ENCODE data around the gene PKIG.

Gene PKIG

DNA sequence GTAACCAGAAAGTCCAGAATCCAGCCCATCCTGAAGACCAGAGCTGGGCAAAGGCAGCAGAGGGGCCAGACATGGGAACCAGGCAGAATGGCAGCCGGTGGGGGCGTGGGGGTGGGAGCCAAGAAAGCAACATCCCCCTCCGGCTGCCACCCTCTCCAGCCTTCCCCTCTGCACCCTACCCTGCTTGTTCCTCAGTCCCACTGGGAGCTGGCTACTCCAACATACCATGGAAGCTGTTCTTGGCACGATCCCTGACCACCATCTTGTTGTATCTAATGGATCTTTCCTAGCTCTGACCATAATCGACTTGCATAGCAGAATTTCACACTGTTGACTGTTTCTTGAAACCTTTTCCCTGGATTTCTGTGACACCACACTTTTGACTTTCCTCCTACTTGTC, 38.9 kb downstream of the PKIG start:
- Histone ChIP-seq H4K20me1 (ENCODE audit: insufficient read depth, low read length, poor library complexity, severe bottlenecking) (no peaks in the 10 kb centered on the region), H3K4me2 (ENCODE audit: low read depth, low read length, poor library complexity, severe bottlenecking) (no peak overlapping the region), H3K9me3 (ENCODE audit: insufficient read depth, low read depth, low read length) (no peaks in the 10 kb centered on the region), H3F3A (ENCODE audit: low read depth) (no peaks in the 10 kb centered on the region), H3K36me3 (ENCODE audit: insufficient read depth, low read length) (peaks cover 96% of the 10 kb centered on the region), H3K4me3 (ENCODE audit: low read length, poor library complexity, severe bottlenecking) (no peak overlapping the region), H3K9ac (ENCODE audit: low read depth, low read length, poor library complexity, severe bottlenecking) (no peak overlapping the region), H3K79me2 (ENCODE audit: insufficient read depth, low read length) (no peaks in the 10 kb centered on the region), H3K4me1 (ENCODE audit: insufficient read depth, low read length, poor library complexity, severe bottlenecking) (no peaks in the 10 kb centered on the region), H3K9me2 (replicated peaks; ENCODE audit: low read depth, low read length) (no peaks in the 10 kb centered on the region), H3K27me3 (ENCODE audit: insufficient read depth, low read length, poor library complexity, severe bottlenecking) (no peaks in the 10 kb centered on the region), H2AFZ (ENCODE audit: low read length) (no peak overlapping the region)
- TF ChIP-seq, protein P1, sequence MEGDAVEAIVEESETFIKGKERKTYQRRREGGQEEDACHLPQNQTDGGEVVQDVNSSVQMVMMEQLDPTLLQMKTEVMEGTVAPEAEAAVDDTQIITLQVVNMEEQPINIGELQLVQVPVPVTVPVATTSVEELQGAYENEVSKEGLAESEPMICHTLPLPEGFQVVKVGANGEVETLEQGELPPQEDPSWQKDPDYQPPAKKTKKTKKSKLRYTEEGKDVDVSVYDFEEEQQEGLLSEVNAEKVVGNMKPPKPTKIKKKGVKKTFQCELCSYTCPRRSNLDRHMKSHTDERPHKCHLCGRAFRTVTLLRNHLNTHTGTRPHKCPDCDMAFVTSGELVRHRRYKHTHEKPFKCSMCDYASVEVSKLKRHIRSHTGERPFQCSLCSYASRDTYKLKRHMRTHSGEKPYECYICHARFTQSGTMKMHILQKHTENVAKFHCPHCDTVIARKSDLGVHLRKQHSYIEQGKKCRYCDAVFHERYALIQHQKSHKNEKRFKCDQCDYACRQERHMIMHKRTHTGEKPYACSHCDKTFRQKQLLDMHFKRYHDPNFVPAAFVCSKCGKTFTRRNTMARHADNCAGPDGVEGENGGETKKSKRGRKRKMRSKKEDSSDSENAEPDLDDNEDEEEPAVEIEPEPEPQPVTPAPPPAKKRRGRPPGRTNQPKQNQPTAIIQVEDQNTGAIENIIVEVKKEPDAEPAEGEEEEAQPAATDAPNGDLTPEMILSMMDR (conservative IDR thresholded peaks at IDR 0.05; ENCODE audit: low read length), result no peak
- TF ChIP-seq EZH2phosphoT487 (IDR thresholded peaks at IDR 0.05; ENCODE audit: borderline replicate concordance), result no peak

DNA sequence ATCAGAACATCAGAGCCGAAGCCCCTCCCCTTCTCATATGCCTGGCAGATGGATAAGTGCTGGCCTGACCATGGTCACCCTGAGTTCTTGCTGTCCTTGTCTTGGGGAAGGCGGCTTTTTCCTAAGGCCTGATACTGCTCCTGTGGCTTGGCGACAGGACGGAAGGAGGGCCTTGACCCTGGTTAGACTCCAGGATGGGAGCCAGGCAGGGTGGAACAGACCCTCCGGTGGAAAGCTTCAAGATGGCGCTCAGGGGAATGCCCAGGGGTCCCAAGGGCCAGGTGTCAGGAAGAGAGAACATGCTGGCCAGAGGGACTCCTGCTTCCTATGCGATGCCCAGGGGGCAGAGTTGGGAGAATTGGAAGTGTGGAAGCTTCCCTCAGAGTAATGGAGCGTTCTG, 39.6 kb downstream of the PKIG start:
- Histone ChIP-seq H3K27me3 (ENCODE audit: insufficient read depth, low read length, poor library complexity, severe bottlenecking) (no peaks in the 10 kb centered on the region), H3F3A (ENCODE audit: low read depth) (no peaks in the 10 kb centered on the region), H3K9me2 (replicated peaks; ENCODE audit: low read depth, low read length) (no peaks in the 10 kb centered on the region), H3K36me3 (ENCODE audit: insufficient read depth, low read length) (peaks cover 96% of the 10 kb centered on the region), H3K9me3 (ENCODE audit: insufficient read depth, low read depth, low read length) (no peaks in the 10 kb centered on the region), H2AFZ (ENCODE audit: low read length) (no peak overlapping the region), H3K79me2 (ENCODE audit: insufficient read depth, low read length) (no peaks in the 10 kb centered on the region), H3K9ac (ENCODE audit: low read depth, low read length, poor library complexity, severe bottlenecking) (no peak overlapping the region), H3K4me3 (ENCODE audit: low read length, poor library complexity, severe bottlenecking) (no peak overlapping the region), H3K4me2 (ENCODE audit: low read depth, low read length, poor library complexity, severe bottlenecking) (no peak overlapping the region), H3K4me1 (ENCODE audit: insufficient read depth, low read length, poor library complexity, severe bottlenecking) (no peaks in the 10 kb centered on the region), H4K20me1 (ENCODE audit: insufficient read depth, low read length, poor library complexity, severe bottlenecking) (no peaks in the 10 kb centered on the region)
- TF ChIP-seq, protein P1 (conservative IDR thresholded peaks at IDR 0.05; ENCODE audit: low read length), result no peak
- no peak for TF ChIP-seq EZH2phosphoT487 (IDR thresholded peaks at IDR 0.05; ENCODE audit: borderline replicate concordance)

DNA sequence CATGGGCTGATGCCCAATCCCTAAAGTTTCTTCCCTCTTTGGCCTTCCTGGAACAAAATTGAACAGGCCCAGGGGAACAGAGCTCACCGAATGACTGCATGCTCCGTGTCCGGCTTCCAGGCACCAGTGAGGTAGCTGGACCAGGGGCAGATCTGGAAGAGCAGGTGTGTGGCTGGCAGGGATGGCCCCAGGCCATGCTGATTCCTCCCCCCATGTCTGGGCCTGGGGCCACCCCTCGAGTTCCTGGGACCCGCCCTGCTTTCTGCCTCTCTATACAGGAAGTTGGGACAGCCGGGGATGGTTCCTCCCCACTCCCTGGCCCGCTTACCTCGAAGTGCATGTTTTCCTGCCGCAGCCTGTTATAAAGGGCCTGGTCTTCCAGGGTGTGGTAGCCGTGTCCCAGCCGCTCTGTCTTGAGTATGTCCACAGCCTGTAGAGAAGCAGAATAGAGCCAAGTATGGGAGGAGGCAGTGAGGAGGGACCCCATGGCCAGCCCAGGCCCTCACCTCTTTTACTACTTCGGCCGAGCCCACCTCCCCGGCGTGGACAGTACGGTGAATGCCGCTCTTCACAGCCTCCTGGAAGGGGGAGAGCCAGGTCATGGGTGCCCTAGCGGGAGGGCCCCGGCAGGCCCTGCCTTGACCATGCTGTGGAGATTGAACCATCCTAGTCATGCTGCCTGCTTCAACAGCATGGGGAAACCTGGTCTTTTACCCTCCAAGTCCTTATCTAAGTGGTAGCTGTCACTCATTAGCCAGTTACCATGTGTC, 40.3 kb downstream of the PKIG start:
- H3K4me3 ChIP-seq (ENCODE audit: low read length, poor library complexity, severe bottlenecking), result no peak overlapping the region
- no peaks in the 10 kb centered on the region for H3K27me3 ChIP-seq (ENCODE audit: insufficient read depth, low read length, poor library complexity, severe bottlenecking)
- H3K4me1 ChIP-seq (ENCODE audit: insufficient read depth, low read length, poor library complexity, severe bottlenecking), result no peaks in the 10 kb centered on the region
- H2AFZ ChIP-seq (ENCODE audit: low read length), result no peak overlapping the region
- H3K79me2 ChIP-seq (ENCODE audit: insufficient read depth, low read length), result no peaks in the 10 kb centered on the region
- TF ChIP-seq, protein P1 (conservative IDR thresholded peaks at IDR 0.05; ENCODE audit: low read length), result no peak
- TF ChIP-seq EZH2phosphoT487 (IDR thresholded peaks at IDR 0.05; ENCODE audit: borderline replicate concordance), result no peak
- no peak overlapping the region for H3K4me2 ChIP-seq (ENCODE audit: low read depth, low read length, poor library complexity, severe bottlenecking)
- no peaks in the 10 kb centered on the region for H3K9me2 ChIP-seq (replicated peaks; ENCODE audit: low read depth, low read length)
- H3K9ac ChIP-seq (ENCODE audit: low read depth, low read length, poor library complexity, severe bottlenecking), result no peak overlapping the region
- no peaks in the 10 kb centered on the region for H3K9me3 ChIP-seq (ENCODE audit: insufficient read depth, low read depth, low read length)
- peaks cover 96% of the 10 kb centered on the region for H3K36me3 ChIP-seq (ENCODE audit: insufficient read depth, low read length)
- no peaks in the 10 kb centered on the region for H3F3A ChIP-seq (ENCODE audit: low read depth)
- H4K20me1 ChIP-seq (ENCODE audit: insufficient read depth, low read length, poor library complexity, severe bottlenecking), result no peaks in the 10 kb centered on the region

Measured in Loucy (cell line).